Measurements from ENCODE around the gene CALD1.

Gene CALD1

GRCh38 chr7:134788191-134788590 lies 8.8 kb downstream of the CALD1 start:
- no peak for DNase-seq

DNA sequence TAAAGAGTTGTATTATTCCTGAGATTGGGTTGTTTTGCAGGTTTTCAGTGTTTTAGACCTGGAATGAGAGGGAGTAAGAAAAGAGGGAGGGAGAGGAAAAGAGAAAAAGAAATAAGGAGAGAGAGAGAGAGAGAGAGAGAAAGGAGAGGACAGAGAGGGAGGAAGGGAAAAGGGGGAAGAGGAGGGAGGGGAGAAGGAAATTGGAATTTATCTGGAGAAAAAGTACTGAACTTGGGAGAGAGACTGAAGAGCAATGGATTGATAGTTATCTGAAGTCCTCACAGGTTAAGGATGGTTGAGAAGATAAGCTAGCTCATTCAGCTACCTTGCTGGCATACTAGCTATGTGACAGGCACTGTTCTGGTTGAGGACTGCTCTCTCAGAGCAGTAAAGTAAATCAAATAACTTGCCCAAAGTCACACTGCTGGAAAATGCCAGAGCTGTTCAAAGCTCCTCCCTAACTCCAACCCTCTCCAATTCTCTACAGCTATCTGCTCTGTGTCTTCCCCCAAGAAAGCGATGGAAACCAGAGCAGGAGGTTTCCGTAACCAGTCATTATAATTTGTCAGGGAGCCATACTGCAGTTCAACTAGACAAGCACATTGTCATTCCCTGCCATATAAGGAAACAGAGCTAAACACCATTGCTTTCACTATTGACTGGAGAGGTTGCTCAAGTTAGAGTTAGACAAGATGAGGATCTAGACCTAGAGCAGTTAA lies 10.7 kb downstream of the CALD1 start:
- no peak for DNase-seq

- DNase-seq = no peak
Observed at GRCh38 chr7:134792968-134793367, 13.5 kb downstream of the CALD1 start.

DNA sequence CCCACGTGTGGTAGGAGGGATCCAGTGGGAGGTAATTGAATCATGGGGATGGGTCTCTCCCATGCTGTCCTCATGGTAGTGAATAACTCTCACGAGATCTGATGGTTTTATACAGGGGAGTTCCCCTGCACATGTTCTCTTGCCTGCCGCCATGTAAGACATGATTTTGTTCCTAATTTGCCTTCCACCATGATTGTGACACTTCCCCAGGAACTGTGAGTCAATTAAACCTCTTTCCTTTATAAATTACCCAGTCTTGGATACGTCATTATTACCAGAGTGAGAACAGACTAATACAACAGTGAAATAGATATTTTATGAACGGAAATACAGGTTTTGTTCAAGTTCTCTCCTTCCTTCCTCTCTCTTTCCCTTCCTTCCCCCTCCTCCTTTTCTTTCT lies 15.8 kb downstream of the CALD1 start:
- DNase-seq = no peak

GRCh38 chr7:134798155-134798554 lies 18.7 kb downstream of the CALD1 start:
- no peak for DNase-seq

- DNase-seq = no peak
Observed at GRCh38 chr7:134799377-134799776, 19.9 kb downstream of the CALD1 start.

DNA sequence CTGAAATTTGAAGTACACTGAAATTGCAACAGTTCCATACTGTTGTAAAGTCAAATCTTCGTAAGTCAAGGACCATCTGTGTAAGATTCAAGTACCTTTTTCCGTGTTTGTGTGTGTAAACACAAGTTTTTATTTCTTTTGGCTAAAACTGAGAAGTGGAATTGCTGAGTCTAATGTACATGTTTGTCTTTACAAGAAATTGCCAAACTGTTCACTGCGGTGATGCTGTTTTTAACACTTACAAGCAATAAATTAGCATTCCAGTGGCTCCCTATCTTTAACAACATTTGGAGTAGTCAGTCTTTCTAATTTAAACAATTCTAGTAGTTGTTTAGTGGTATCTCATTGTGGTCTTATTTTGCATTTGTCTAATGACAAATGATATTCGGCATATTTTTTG lies 23.3 kb downstream of the CALD1 start:
- no peak for DNase-seq

DNA sequence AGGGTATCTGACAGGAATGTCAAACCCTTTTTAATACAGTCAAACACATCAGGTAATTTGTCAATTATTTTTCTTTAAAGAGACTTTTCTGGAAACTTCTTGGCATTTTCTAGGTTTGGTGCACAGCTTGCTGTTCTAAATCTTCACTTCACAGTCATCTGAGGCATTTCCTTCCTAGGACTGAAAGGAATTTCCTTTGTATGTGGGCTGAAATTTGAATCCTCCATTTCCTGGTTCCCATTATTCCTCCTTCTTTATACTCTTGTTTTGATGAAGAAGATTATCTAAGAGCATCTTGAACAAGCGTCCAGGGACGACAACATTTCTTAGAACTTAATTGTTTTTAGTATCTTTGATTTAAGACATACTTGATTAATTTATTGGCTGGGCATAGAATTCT lies 24.9 kb downstream of the CALD1 start:
- no peak for DNase-seq

DNA sequence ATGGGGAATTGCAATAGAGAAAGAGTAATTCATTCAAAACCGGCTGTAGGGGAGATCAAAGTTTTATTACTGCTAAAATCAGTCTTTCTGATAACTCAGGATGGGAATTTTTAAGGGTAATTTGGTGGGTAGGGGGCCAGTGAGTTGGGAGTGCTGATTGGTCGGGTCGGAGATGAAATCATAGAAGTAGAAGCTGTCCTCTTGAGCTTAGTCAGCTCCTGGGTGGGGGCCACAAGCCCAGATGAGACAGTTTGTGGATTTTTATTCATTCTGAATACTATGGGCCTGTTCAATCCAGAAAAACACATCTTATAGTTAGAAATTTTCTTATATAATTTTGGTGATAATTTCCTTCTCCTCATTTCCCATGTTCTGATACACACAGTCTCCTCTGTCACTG lies 25.4 kb downstream of the CALD1 start:
- DNase-seq = no peak

DNA sequence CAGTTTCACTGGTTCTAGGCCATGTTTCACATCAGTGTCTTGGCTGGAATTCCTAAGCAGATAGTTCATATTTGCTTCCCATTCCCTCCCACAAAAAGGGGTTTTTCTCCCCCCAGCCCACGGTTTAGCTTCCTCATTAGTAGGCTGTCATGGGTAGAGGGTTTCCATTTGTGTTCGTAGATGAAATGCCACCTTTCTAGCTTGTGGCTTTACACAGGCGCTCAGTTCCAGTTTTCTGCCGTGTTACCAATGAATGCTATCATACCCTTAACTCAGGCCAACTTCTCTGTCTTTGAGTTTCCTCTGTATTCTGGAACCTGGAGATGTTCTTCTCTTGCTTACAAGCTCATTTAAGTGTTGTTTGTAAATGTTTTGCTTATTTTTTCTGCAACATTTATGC lies 26.8 kb downstream of the CALD1 start:
- no peak for DNase-seq

DNA sequence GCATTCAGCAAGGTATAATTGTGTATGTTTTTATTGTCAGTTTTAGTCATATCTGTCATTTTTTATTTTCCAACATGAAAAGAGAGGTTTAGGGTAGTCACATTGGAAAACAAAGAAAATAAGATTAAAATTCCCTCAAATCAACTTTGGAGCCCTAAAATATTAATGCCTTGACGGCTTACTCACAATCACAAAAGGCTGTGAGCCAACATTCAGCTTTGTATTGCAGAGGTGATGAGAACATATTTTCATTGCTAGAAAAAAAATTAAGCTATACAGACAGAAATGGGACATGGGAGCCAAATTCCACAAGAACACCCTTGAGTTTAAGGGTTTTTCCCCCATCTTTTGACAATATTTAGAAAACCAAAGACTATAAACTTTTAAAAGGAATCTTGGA lies 30.2 kb downstream of the CALD1 start:
- no peak for DNase-seq

DNA sequence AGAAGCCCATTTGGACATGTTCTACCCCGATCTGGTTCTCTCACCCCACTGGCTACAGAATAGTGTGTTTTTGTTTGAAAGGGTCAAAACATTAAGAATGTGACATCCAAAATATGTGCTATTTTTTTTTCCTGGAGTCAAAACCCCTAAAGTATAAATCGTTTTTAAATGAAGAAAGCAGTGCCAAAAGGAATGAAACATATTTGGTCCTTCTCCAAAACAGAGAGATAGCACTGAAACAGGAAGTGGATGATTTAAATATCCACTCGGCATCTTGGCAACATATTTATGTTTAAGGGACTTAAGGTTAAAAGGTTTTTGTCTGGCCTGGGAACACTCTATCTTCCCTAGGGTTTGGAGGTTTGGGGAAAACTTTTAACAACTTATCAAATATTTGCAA lies 32.3 kb downstream of the CALD1 start:
- no peak for DNase-seq

- DNase-seq = no peak
Observed at GRCh38 chr7:134813663-134814396, 34.4 kb downstream of the CALD1 start.

DNA sequence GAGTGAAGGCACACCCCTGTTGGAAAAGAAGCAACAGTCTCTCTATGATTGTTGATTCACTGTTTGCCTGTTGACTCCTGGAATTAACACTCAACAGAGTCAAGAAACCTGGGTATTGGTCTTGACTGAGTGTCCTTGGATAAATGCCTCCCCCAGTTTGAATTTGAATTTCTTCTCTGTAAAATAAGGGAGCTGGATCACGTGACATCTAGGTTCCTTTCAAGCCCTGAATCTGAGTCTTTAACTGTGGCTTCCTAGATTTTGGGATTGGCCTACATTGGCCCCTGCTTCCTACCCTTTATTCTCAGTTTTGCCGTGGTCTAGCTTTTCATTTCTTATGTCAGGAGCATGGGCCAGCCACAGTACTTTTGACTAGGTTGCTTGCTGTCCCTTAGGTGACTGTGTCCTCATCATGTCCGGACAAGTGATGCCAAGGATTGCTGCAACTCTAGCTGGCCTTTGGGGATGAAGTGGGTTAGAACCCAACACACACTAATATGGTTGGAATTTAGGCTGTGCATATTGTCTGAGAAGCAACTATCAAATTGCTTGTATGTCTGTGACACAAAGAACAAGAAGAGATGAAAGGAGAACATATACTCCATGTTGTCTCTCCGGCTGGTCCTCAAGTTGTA lies 35.4 kb downstream of the CALD1 start:
- DNase-seq = no peak

DNA sequence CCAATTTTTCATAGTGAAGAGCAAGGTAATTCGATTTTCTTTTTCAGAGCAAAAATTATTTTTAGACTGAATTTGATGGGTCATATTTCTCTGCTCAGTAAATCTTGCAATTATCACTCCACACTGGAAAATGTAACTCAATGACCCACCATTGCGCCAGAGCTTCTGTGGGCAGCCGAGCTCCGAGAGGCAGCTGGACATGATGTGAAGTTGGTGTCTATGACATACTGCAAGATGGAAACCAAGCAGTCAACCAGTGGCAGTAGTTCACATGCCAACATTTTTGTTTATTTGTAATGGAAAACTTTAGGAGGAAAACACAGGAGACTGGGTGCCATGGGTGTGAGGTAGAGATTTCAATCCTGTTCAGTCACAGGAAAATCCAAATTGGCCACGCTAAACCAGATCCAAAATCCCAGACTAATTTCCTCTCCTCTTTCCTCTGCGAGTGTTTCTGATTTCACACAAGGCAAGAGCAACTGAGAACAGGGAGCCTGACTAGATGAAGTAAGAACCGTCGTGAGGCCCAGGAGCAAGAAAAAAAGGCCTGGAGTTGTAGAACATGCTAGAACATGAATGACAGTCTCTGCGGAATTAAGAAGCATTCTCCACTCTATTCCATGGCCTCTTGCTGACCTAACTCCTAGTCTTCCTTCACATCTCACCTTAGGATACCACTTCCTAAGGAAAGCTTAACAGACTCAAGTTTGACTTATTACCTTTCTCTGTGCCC lies 39.3 kb downstream of the CALD1 start:
- DNase-seq = no peak

DNA sequence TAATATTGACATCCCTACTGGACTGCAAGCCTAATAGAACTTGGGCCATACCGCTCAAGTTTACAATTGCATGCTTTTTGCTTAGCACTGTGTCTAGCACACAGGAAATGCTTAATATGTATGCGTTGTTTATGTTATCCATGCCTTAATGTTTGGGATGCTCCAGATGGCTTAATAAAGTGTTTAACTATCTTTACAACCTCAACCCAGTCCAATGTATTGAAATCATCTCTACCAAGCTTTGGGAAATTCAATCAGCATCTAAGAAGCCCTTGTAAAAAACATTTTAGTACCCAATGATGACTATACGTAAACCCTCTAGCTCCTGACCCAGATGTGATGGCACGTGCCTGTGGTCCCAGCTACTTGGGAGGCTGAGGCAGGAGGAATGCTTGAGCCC lies 40.0 kb downstream of the CALD1 start:
- no peak for DNase-seq

- DNase-seq = no peak
Observed at GRCh38 chr7:134820295-134820694, 40.9 kb downstream of the CALD1 start.

GRCh38 chr7:134820778-134821177 lies 41.3 kb downstream of the CALD1 start:
- no peak for DNase-seq

DNA sequence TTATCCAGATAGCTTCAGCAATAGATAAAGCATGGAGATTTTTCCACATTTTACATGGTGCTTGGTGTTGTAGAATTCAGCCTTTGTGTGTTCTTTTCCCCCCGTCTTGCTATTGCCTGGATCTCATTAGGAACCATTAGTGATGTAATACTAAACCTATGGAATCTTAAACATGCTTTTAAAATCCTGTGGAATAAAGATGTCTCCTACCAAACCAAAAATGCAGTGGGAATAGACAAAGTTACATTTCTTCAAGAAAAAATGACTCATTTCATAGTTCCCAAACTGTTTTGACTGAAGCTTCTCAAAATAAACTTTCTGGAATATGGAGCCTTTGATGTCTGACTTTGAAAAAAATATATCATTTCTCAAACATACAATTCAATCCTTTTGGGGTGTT lies 44.0 kb downstream of the CALD1 start:
- DNase-seq = no peak

- no peak for DNase-seq
Observed at GRCh38 chr7:134825666-134826065, 46.2 kb downstream of the CALD1 start.

DNA sequence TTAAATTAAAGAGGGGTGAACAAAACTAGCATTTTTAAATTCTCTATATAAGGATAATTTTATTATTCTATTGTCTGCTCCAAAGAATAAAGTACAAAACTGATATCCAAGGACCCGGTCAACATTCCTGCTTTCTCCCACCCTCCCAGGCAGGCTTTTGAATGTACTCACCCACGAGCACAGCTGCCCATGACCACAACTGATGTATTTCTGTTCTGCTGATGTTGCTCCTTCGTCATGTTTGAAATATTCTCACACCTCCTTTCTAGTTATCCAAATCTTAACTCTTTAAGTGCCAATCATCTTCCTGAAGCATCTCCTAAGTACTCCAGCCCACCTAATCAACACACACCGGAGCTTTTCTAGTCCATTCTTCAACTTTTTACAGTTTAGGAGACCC lies 46.7 kb downstream of the CALD1 start:
- no peak for DNase-seq

GRCh38 chr7:134827436-134827835 lies 48.0 kb downstream of the CALD1 start:
- no peak for DNase-seq

- DNase-seq = no peak
Observed at GRCh38 chr7:134827889-134828288, 48.5 kb downstream of the CALD1 start.

DNA sequence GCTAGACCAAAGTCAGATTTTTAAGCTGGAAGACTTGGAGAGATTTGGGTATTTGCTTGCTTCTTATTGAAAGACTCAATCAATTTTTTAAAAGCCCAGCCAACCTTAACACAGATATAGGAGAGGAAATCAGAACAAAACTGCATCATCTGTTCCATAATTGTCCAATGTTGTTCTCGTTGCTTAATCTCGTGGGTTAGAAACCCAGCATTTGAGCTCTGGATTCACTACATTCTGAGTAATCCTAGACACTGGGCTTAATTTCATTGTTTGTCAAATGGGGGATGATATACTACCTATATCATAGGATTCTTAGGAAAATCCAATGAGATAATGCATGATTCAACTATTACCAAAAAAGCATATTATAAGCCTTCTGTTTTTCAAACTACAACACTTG lies 48.9 kb downstream of the CALD1 start:
- no peak for DNase-seq

All from activated CD8-positive, alpha-beta memory T cell treated with anti-CD3 and anti-CD28 coated beads, Interleukin-2, amount 50 U/mL, for 4 hours (primary cell).